HFFc6 (cell line): ENCODE data around the gene LRFN2. TPM values are rescaled to one million over a fixed set of nuclear protein-coding genes. Genes with fewer than 3 reads are reported as not detected.

Experiments
- DNase-seq: peaks from one replicate; pipeline ENCODE4 v3.0.0-alpha.2; 2018
- H3K27ac Mint-ChIP-seq: 2 replicates; pipeline ENCODE4 v1.8.0; 2020; ENCODE audit warnings: mild to moderate bottlenecking, mixed read lengths
- H3K27me3 Mint-ChIP-seq: 2 replicates; pipeline ENCODE4 v1.8.0; 2021; ENCODE audit warnings: mild to moderate bottlenecking, moderate library complexity, mixed read lengths; ENCODE audit not compliant: insufficient read depth
- H3K36me3 Mint-ChIP-seq: 2 replicates; pipeline ENCODE4 v1.8.0; 2021; ENCODE audit warnings: low read depth, mixed read lengths
- H3K4me1 Mint-ChIP-seq: 2 replicates; pipeline ENCODE4 v1.8.0; 2020; ENCODE audit warnings: low read depth, mixed read lengths
- H3K4me3 Mint-ChIP-seq: 2 replicates; pipeline ENCODE4 v1.8.0; 2020; ENCODE audit warnings: mild to moderate bottlenecking, moderate library complexity, mixed read lengths
- H3K9me3 Mint-ChIP-seq: 2 replicates; pipeline ENCODE4 v1.8.0; 2020; ENCODE audit warnings: mild to moderate bottlenecking, mixed read lengths
- CTCF ChIP-seq: fragments of 200-600 bp; sonication (generic); IDR thresholded peaks from 2 replicates; pipeline ENCODE4 v1.5.0; 2021; ENCODE audit warnings: antibody characterized with exemption, mild to moderate bottlenecking
- total RNA-seq, 6 experiments: library from RNA; stranded (reverse); fragmentation: NEBNext Ultra II Directional; extraction: Animal tissue kit (Norgen Biotek cat#: 25700); gene quantifications; 2 replicates in 1 of 6; 3 replicates in 5 of 6; pipeline ENCODE4 v1.2.3, GENCODE V29; 2021

The LRFN2 gene
- total RNA-seq, 6 experiments from 2014 or later: not detected

- peak; percentile 14 for DNase-seq
- TF ChIP-seq CTCF: peak; percentile 44; the same call in 1 of the 2 replicates
- H3K9me3 Mint-ChIP-seq: no peaks in the 10 kb centered on the region
- peaks cover 6% of the 10 kb centered on the region for H3K27me3 Mint-ChIP-seq
- no peaks in the 10 kb centered on the region for H3K36me3 Mint-ChIP-seq
- no peak overlapping the region for H3K27ac Mint-ChIP-seq
- no peaks in the 10 kb centered on the region for H3K4me1 Mint-ChIP-seq
- H3K4me3 Mint-ChIP-seq: no peak overlapping the region
These were observed 50.7 kb downstream of the LRFN2 start for GRCh38 chr6:40536442-40536841.

GRCh38 chr6:40535819-40536380, 51.3 kb downstream of the LRFN2 start:
- no peak for DNase-seq
- Mint-ChIP-seq H3K4me3 (no peak overlapping the region), H3K27me3 (peaks cover 7% of the 10 kb centered on the region), H3K27ac (no peak overlapping the region), H3K9me3 (no peaks in the 10 kb centered on the region), H3K4me1 (no peaks in the 10 kb centered on the region), H3K36me3 (no peaks in the 10 kb centered on the region)
- TF ChIP-seq CTCF: no peak

- no peaks in the 10 kb centered on the region for H3K4me1 Mint-ChIP-seq
- no peak for DNase-seq
- no peak for TF ChIP-seq CTCF
- H3K27me3 Mint-ChIP-seq: peaks cover 6% of the 10 kb centered on the region
- no peak overlapping the region for H3K27ac Mint-ChIP-seq
- H3K4me3 Mint-ChIP-seq: no peak overlapping the region
- H3K9me3 Mint-ChIP-seq: no peaks in the 10 kb centered on the region
- no peaks in the 10 kb centered on the region for H3K36me3 Mint-ChIP-seq
These were observed 51.9 kb downstream of the LRFN2 start for GRCh38 chr6:40535110-40535818.

- H3K36me3 Mint-ChIP-seq: no peaks in the 10 kb centered on the region
- H3K27ac Mint-ChIP-seq: no peak overlapping the region
- no peak overlapping the region for H3K4me3 Mint-ChIP-seq
- TF ChIP-seq CTCF: no peak
- DNase-seq: no peak
- H3K27me3 Mint-ChIP-seq: peaks cover 6% of the 10 kb centered on the region
- no peaks in the 10 kb centered on the region for H3K9me3 Mint-ChIP-seq
- H3K4me1 Mint-ChIP-seq: no peaks in the 10 kb centered on the region
These were observed 54.7 kb downstream of the LRFN2 start for GRCh38 chr6:40532349-40533000.

GRCh38 chr6:40529919-40530318, 57.2 kb downstream of the LRFN2 start:
- no peaks in the 10 kb centered on the region for H3K36me3 Mint-ChIP-seq
- no peak for DNase-seq
- H3K4me3 Mint-ChIP-seq: no peak overlapping the region
- H3K4me1 Mint-ChIP-seq: no peaks in the 10 kb centered on the region
- no peaks in the 10 kb centered on the region for H3K9me3 Mint-ChIP-seq
- H3K27me3 Mint-ChIP-seq: peaks cover 6% of the 10 kb centered on the region
- TF ChIP-seq CTCF: no peak
- H3K27ac Mint-ChIP-seq: no peak overlapping the region
